H1 (cell line): ENCODE data around the gene CHST8. TPM values are rescaled to one million over a fixed set of nuclear protein-coding genes. Genes with fewer than 3 reads are reported as not detected.

ENCODE experiments used
- CBX8 ChIP-seq: fragments of 300-800, 300-1000 bp; sonication (generic); IDR thresholded peaks from 2 replicates; pipeline ENCODE4 v1.7.1; 2016; ENCODE audit warnings: low read depth, low read length, borderline replicate concordance
- EZH2 ChIP-seq: fragments of 200-600 bp; sonication (generic); IDR thresholded peaks from 2 replicates; pipeline ENCODE4 v1.7.1; 2012; ENCODE audit warnings: low read depth, mild to moderate bottlenecking, moderate library complexity, low read length, inconsistent platforms; ENCODE audit not compliant: severe bottlenecking
- NANOG ChIP-seq: IDR thresholded peaks from 2 replicates; pipeline ENCODE4 v1.6.1; 2011; ENCODE audit warnings: low read length, low read depth, mild to moderate bottlenecking, inconsistent platforms; ENCODE audit not compliant: insufficient read depth, poor library complexity, severe bottlenecking
- PHF8 ChIP-seq: fragments of 200-600 bp; sonication (generic); conservative IDR thresholded peaks from 2 replicates; pipeline ENCODE4 v1.7.1; 2012; ENCODE audit warnings: low read depth, mild to moderate bottlenecking, inconsistent platforms, low read length, moderate library complexity
- POU5F1 ChIP-seq: IDR thresholded peaks from 2 replicates; pipeline ENCODE4 v1.6.1; 2011; ENCODE audit warnings: low read depth, mild to moderate bottlenecking, low read length, moderate library complexity
- RNF2 ChIP-seq: fragments of 200-900, 300-1000 bp; sonication (generic); IDR thresholded peaks from 2 replicates; pipeline ENCODE4 v1.7.1; 2016; ENCODE audit warnings: borderline replicate concordance, low read depth, mild to moderate bottlenecking, antibody characterized with exemption, low read length; ENCODE audit not compliant: poor library complexity, severe bottlenecking; ENCODE audit errors: missing control alignments
- SAP30 ChIP-seq: fragments of 300-600 bp; sonication (generic); IDR thresholded peaks from 2 replicates; pipeline ENCODE4 v1.7.1; 2012; ENCODE audit warnings: low read length, moderate library complexity, mild to moderate bottlenecking, inconsistent platforms; ENCODE audit not compliant: insufficient read depth, insufficient replicate concordance
- SP1 ChIP-seq: IDR thresholded peaks from 2 replicates; pipeline ENCODE4 v1.6.1; 2011; ENCODE audit warnings: low read depth, low read length
- polyA plus RNA-seq, 7 experiments: library from polyadenylated mRNA; depleted of rRNA in 3 of 7; stranded (reverse) in 5 of 7; unstranded in 2 of 7; fragments of >200 nt in 5 of 7; fragments of 200-250 nt in 2 of 7; gene quantifications; 1 replicate in 5 of 7; 2 replicates in 1 of 7; 4 replicates in 1 of 7; pipeline versions ENCODE4 v1.2.1 to v1.2.3, GENCODE V29; 2011 to 2013; ENCODE audit warnings: missing spikeins in 2 of 7, mixed read lengths in 2 of 7
- total RNA-seq: library from RNA; stranded (reverse); fragmentation: NEBNext Ultra II Directional; extraction: Animal tissue kit (Norgen Biotek cat#: 25700); gene quantifications from 2 replicates; pipeline ENCODE4 v1.2.1, GENCODE V29; 2021
- TF ChIP-seq, protein P1 (sequence below): IDR thresholded peaks from 2 replicates; pipeline ENCODE4 v1.6.1; 2012; ENCODE audit warnings: inconsistent platforms

Gene CHST8
- total and polyA plus RNA-seq, 2 of the 8 experiments (the other 6 are each of a cell fraction or from before 2014, with no cell fraction given), result 10.8 to 28.2 TPM

- TF ChIP-seq RNF2 (no peak), NANOG (no peak), SAP30 (no peak), POU5F1 (no peak), SP1 (no peak), EZH2 (no peak), CBX8 (no peak), PHF8 (no peak)
- TF ChIP-seq, protein P1, sequence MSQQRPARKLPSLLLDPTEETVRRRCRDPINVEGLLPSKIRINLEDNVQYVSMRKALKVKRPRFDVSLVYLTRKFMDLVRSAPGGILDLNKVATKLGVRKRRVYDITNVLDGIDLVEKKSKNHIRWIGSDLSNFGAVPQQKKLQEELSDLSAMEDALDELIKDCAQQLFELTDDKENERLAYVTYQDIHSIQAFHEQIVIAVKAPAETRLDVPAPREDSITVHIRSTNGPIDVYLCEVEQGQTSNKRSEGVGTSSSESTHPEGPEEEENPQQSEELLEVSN, result no peak
- TF ChIP-seq, all 59 proteins: peak for 0
Observed at GRCh38 chr19:33688171-33688992, 66.6 kb downstream of the CHST8 start (continued).
